ENCODE measurements around the gene ACTRT3. TPM values are rescaled to one million over a fixed set of nuclear protein-coding genes. Genes with fewer than 3 reads are reported as not detected.

The ACTRT3 gene
- polyA plus RNA-seq, 2 of the 4 experiments (the other 2 are of a cell fraction): 1.8 to 3.3 TPM

GRCh38 chr3:169787791-169788190, 18.4 kb upstream of the ACTRT3 start:
- H3K4me1 ChIP-seq: no peaks in the 10 kb centered on the region
- H3K9me3 ChIP-seq: no peaks in the 10 kb centered on the region
- no peak overlapping the region for H3K4me3 ChIP-seq
- ChIA-PET CTCF (no interaction called here), POLR2A (no interaction called here)
- DNase-seq (ENCODE audit: low read depth in 1 of 2, low spot score in 1 of 2) (no peak), ATAC-seq (no peak), FAIRE-seq (no peak)
- WGBS (ENCODE audit: missing lambda C conversion rate): 97% methylated on average over 1 of the region's 1 CpG
- H3K27ac ChIP-seq: no peak overlapping the region
- no peak for TF ChIP-seq TFCP2L1 (CRISPR knock-in tag; IDR thresholded peaks at IDR 0.05)
- no peak for TF ChIP-seq ZNF302 (CRISPR knock-in tag; IDR thresholded peaks at IDR 0.05)
- TF ChIP-seq SMC3 (IDR thresholded peaks at IDR 0.05): no peak
- TF ChIP-seq, protein P1, sequence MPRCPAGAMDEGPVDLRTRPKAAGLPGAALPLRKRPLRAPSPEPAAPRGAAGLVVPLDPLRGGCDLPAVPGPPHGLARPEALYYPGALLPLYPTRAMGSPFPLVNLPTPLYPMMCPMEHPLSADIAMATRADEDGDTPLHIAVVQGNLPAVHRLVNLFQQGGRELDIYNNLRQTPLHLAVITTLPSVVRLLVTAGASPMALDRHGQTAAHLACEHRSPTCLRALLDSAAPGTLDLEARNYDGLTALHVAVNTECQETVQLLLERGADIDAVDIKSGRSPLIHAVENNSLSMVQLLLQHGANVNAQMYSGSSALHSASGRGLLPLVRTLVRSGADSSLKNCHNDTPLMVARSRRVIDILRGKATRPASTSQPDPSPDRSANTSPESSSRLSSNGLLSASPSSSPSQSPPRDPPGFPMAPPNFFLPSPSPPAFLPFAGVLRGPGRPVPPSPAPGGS (IDR thresholded peaks at IDR 0.05): no peak
- no peak for TF ChIP-seq MAZ (IDR thresholded peaks at IDR 0.05; ENCODE audit: borderline replicate concordance, low read depth, low read length)
- TF ChIP-seq ELK1 (IDR thresholded peaks at IDR 0.05; ENCODE audit: low read depth, low read length): no peak
- TF ChIP-seq RNF2 (IDR thresholded peaks at IDR 0.05; ENCODE audit: borderline replicate concordance, low read depth): no peak
- no peak for TF ChIP-seq CHD4 (IDR thresholded peaks at IDR 0.05; ENCODE audit: borderline replicate concordance)
- TF ChIP-seq JUN (IDR thresholded peaks at IDR 0.05): no peak
- no peak for TF ChIP-seq EHF (CRISPR knock-in tag; IDR thresholded peaks at IDR 0.05)
- TF ChIP-seq GATA3 (IDR thresholded peaks at IDR 0.05; ENCODE audit: borderline replicate concordance): no peak
- no peak for TF ChIP-seq HOXA7 (CRISPR knock-in tag; IDR thresholded peaks at IDR 0.05)
- TF ChIP-seq HOXB13 (CRISPR knock-in tag; IDR thresholded peaks at IDR 0.05; ENCODE audit: low read depth): no peak
- no peak for TF ChIP-seq EHMT2 (IDR thresholded peaks at IDR 0.05; ENCODE audit: low read depth)
- TF ChIP-seq RCOR1 (IDR thresholded peaks at IDR 0.05; ENCODE audit: low read depth, low read length): no peak
- H3K4me2 ChIP-seq: no peak overlapping the region

DNA sequence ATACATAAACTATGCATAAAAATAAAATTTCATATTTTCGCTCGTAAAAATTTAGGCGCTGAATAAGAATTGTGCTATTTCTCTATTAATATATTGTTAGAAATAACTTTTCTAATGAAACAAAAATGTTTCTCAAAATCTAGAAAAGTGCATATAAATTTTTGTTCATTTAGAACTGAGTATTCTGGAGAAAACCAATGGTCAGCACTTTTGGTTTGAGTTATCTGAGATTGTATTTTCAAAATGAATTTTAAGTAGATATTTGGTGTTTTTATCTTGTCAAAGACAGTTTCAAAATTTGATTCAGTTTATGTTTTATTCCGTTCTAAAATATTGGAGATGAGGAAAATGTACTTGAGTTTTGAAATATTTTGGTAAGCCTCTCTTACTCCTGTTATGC, 17.8 kb upstream of the ACTRT3 start:
- Histone ChIP-seq H3K9me3 (no peaks in the 10 kb centered on the region), H3K4me2 (no peak overlapping the region), H3K4me1 (no peaks in the 10 kb centered on the region), H3K27ac (no peak overlapping the region), H3K4me3 (no peak overlapping the region)
- peak; percentile 61 for TF ChIP-seq MAFK (IDR thresholded peaks at IDR 0.05; ENCODE audit: partially characterized antibody)
- TF ChIP-seq CEBPB (IDR thresholded peaks at IDR 0.05): no peak
- ATAC-seq (no peak), FAIRE-seq (no peak), DNase-seq (ENCODE audit: low read depth in 1 of 2, low spot score in 1 of 2) (no peak)
- WGBS (ENCODE audit: missing lambda C conversion rate): 95% methylated on average over 4 of the region's 4 CpGs
- ChIA-PET CTCF (no interaction called here), POLR2A (no interaction called here)

GRCh38 chr3:169781209-169781855, 12.0 kb upstream of the ACTRT3 start:
- POLR2A ChIA-PET: no interaction called here
- 92% methylated on average over 4 of the region's 4 CpGs for WGBS (ENCODE audit: missing lambda C conversion rate)
- CTCF ChIA-PET: no interaction called here
- Histone ChIP-seq H3K4me1 (no peaks in the 10 kb centered on the region), H3K27ac (no peak overlapping the region), H3K4me3 (no peak overlapping the region), H3K9me3 (no peaks in the 10 kb centered on the region), H3K4me2 (no peak overlapping the region)
- ATAC-seq: no peak
- FAIRE-seq: no peak
- no peak for DNase-seq (ENCODE audit: low read depth in 1 of 2, low spot score in 1 of 2)
- TF ChIP-seq TFCP2L1 (CRISPR knock-in tag; IDR thresholded peaks at IDR 0.05) (no peak), CTCF (IDR thresholded peaks at IDR 0.05) (no peak), HEYL (CRISPR knock-in tag; IDR thresholded peaks at IDR 0.05) (no peak), ZNF302 (CRISPR knock-in tag; IDR thresholded peaks at IDR 0.05) (no peak), EP300 (IDR thresholded peaks at IDR 0.05) (no peak), POLR2A (IDR thresholded peaks at IDR 0.05; ENCODE audit: low read length) (no peak), NR3C1 (IDR thresholded peaks at IDR 0.05) (no peak), HOXB5 (CRISPR knock-in tag; IDR thresholded peaks at IDR 0.05) (no peak), RARB (CRISPR knock-in tag; IDR thresholded peaks at IDR 0.05) (no peak), HES2 (IDR thresholded peaks at IDR 0.05) (no peak), BHLHE40 (IDR thresholded peaks at IDR 0.05; ENCODE audit: low read depth, low read length) (no peak)
- TF ChIP-seq, protein P2, sequence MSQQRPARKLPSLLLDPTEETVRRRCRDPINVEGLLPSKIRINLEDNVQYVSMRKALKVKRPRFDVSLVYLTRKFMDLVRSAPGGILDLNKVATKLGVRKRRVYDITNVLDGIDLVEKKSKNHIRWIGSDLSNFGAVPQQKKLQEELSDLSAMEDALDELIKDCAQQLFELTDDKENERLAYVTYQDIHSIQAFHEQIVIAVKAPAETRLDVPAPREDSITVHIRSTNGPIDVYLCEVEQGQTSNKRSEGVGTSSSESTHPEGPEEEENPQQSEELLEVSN (IDR thresholded peaks at IDR 0.05; ENCODE audit: borderline replicate concordance, low read depth): no peak
- TF ChIP-seq, protein P3, sequence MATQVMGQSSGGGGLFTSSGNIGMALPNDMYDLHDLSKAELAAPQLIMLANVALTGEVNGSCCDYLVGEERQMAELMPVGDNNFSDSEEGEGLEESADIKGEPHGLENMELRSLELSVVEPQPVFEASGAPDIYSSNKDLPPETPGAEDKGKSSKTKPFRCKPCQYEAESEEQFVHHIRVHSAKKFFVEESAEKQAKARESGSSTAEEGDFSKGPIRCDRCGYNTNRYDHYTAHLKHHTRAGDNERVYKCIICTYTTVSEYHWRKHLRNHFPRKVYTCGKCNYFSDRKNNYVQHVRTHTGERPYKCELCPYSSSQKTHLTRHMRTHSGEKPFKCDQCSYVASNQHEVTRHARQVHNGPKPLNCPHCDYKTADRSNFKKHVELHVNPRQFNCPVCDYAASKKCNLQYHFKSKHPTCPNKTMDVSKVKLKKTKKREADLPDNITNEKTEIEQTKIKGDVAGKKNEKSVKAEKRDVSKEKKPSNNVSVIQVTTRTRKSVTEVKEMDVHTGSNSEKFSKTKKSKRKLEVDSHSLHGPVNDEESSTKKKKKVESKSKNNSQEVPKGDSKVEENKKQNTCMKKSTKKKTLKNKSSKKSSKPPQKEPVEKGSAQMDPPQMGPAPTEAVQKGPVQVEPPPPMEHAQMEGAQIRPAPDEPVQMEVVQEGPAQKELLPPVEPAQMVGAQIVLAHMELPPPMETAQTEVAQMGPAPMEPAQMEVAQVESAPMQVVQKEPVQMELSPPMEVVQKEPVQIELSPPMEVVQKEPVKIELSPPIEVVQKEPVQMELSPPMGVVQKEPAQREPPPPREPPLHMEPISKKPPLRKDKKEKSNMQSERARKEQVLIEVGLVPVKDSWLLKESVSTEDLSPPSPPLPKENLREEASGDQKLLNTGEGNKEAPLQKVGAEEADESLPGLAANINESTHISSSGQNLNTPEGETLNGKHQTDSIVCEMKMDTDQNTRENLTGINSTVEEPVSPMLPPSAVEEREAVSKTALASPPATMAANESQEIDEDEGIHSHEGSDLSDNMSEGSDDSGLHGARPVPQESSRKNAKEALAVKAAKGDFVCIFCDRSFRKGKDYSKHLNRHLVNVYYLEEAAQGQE (IDR thresholded peaks at IDR 0.05): no peak

Measured in A549 (cell line).